ENCODE results near the gene CATSPERZ. TPM values are rescaled to one million over a fixed set of nuclear protein-coding genes. Genes with fewer than 3 reads are reported as not detected.

Gene CATSPERZ
- total and polyA plus RNA-seq, 9 of the 15 experiments (the other 6 are each of a cell fraction or from before 2014, with no cell fraction given): 0.86 to 8.5 (median 3.5) TPM

DNA sequence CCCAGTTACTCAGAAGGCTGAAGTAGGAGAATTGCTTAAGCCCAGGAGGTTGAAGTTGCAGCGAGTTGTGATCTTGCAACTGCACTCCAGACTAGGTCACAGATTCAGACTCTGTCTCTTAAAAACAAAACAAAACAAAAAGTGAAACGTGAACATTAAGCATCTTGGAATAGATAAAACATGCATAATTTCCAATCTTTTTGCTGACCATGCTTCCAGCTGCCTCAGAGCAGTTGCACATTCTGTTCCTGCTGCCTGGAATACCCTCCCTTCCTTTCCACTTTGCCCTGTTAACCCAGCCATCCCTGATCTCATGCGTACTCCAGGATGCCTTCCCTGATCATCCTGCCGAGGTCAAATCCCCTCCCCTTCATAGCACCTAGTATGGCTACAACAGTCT is 39.1 kb downstream of the CATSPERZ start:
- FAIRE-seq: no peak
- no peak for DNase-seq (ENCODE audit: extremely low read depth in 1 of 4, low spot score in 3 of 4)
- ChIA-PET CTCF (ENCODE audit: low intra/inter-chr PET ratio) (no interaction called here), POLR2A (interaction anchor here (1.4 kb wide), 1 partner anchor 17 kb away, joined by 4 read pairs; no protein-coding TSS in a partner anchor)
- BruUV-seq (replicated peaks): no TSS peak
- H3K4me2 ChIP-seq (ENCODE audit: insufficient read depth, low read length): no peak overlapping the region
- H3K4me1 ChIP-seq (replicated peaks in 1 of 2; ENCODE audit: control insufficient read depth in 2 of 2, insufficient read depth in 2 of 2, low read length in 2 of 2): peaks cover 37 to 64% of the 10 kb centered on the region in 2 experiments
- WGBS (ENCODE audit: insufficient coverage, low coverage, missing lambda C conversion rate): 35% methylated on average over 4 of the region's 4 CpGs
- intact Hi-C loops (cut with micrococcal nuclease) (no loop called here), in situ Hi-C loops (cut with MboI) (no loop called here)
- no peaks in the 10 kb centered on the region for H3K9me3 ChIP-seq (replicated peaks; ENCODE audit: control insufficient read depth, insufficient read depth, low read depth, low read length)
- H3K4me3 ChIP-seq: no peak overlapping the region
- H2AFZ ChIP-seq (ENCODE audit: low read depth, low read length): peak overlapping the region; percentile 2; the same call in 1 of the 2 replicates
- no peaks in the 10 kb centered on the region; the same call in 1 of the 2 replicates for H4K20me1 ChIP-seq (replicated peaks; ENCODE audit: control insufficient read depth, insufficient read depth, low read length)
- no peaks in the 10 kb centered on the region for H3K79me2 ChIP-seq (ENCODE audit: control insufficient read depth, insufficient read depth, low read length)
- H3K27ac ChIP-seq (ENCODE audit: extremely low read depth, low read depth, low read length): no peak overlapping the region
- no peaks in the 10 kb centered on the region for H3K9me1 ChIP-seq (ENCODE audit: control insufficient read depth, insufficient read depth, low read length)
- H3K36me3 ChIP-seq (ENCODE audit: control insufficient read depth, insufficient read depth, low read length): no peaks in the 10 kb centered on the region
- H3K27me3 ChIP-seq (ENCODE audit: control insufficient read depth in 2 of 2, insufficient read depth in 2 of 2, low read length in 2 of 2): no peaks in the 10 kb centered on the region
- H3K9ac ChIP-seq (ENCODE audit: insufficient read depth in 1 of 2, low read depth in 2 of 2, low read length in 2 of 2): peak overlapping the region in 1 of 2 experiments; percentile 66; a peak in 1 of 4 replicates
- ATAC-seq: no peak
- no peak for TF ChIP-seq ZFX (CRISPR knock-in tag; IDR thresholded peaks at IDR 0.05)
- 0 out of 2 replicates have a peak, but pooled peaks have one; percentile 29 for TF ChIP-seq C11orf30 (IDR thresholded peaks at IDR 0.05; ENCODE audit: low read depth)
- TF ChIP-seq ELK3 (CRISPR knock-in tag; IDR thresholded peaks at IDR 0.05): no peak
- TF ChIP-seq TAF1 (IDR thresholded peaks at IDR 0.05; ENCODE audit: control insufficient read depth, extremely low read depth, insufficient read depth, low read length, severe bottlenecking): no peak
- TF ChIP-seq MECOM (CRISPR knock-in tag; IDR thresholded peaks at IDR 0.05): no peak
- TF ChIP-seq PATZ1 (CRISPR knock-in tag; IDR thresholded peaks at IDR 0.05; ENCODE audit: borderline replicate concordance): no peak
- TF ChIP-seq IRF2 (CRISPR knock-in tag; IDR thresholded peaks at IDR 0.05): no peak
- TF ChIP-seq DNMT1 (IDR thresholded peaks at IDR 0.05): no peak
- 0 out of 2 replicates have a peak, but pooled peaks have one; percentile 10 for TF ChIP-seq MAFG (tag; conservative IDR thresholded peaks at IDR 0.05)
- 0 out of 6 replicates have a peak, but pooled peaks of 1 of the 3 experiments have one; percentile 13 for TF ChIP-seq ZBTB11 (CRISPR knock-in tag; IDR thresholded peaks at IDR 0.05)
- TF ChIP-seq CHCHD3 (CRISPR knock-in tag; IDR thresholded peaks at IDR 0.05): no peak
- TF ChIP-seq HNRNPUL1 (IDR thresholded peaks at IDR 0.05; ENCODE audit: low read length): no peak
- no peak for TF ChIP-seq UBTF (IDR thresholded peaks at IDR 0.05; ENCODE audit: borderline replicate concordance in 1 of 2, low read depth in 2 of 2, low read length in 2 of 2)
